PC-9 (cell line): ENCODE data around the gene CFAP70. TPM values are rescaled to one million over a fixed set of nuclear protein-coding genes. Genes with fewer than 3 reads are reported as not detected.

Experiments used
- BruUV-seq: library from RNA; stranded (reverse); fragments of 400-500 nt; replicated peaks from 2 replicates; lab custom pipeline; 2021; lab: Mats Ljungman, UMichigan
- CTCF ChIA-PET: fragments of 300-600 bp; sonication (Branson Sonifier 250); formaldehyde crosslinking; loops from one replicate; lab custom pipeline; 2022; ENCODE audit warnings: antibody characterized with exemption; lab: Charles Lee
- POLR2A ChIA-PET: fragments of 300-600 bp; sonication (Branson Sonifier 250); formaldehyde crosslinking; loops from one replicate; lab custom pipeline; 2022; ENCODE audit warnings: antibody characterized with exemption; ENCODE audit not compliant: unreplicated experiment; lab: Charles Lee
- DNase-seq, 2 experiments: peaks; one replicate each; pipeline versions ENCODE4 v3.0.0 to v3.0.0-alpha.2; 2015 to 2022; ENCODE audit warnings: mixed read lengths in 1 of 2
- H2AFZ ChIP-seq: fragments of 200-600 bp; sonication (generic); 2 replicates; pipeline ENCODE4 v1.8.1; 2017; ENCODE audit warnings: antibody characterized with exemption
- H3F3A ChIP-seq: fragments of 200-600 bp; sonication (generic); 2 replicates; pipeline ENCODE4 v1.8.1; 2017; ENCODE audit warnings: antibody characterized with exemption, mild to moderate bottlenecking, low read depth; ENCODE audit not compliant: insufficient read depth
- H3K27ac ChIP-seq: fragments of 200-600 bp; sonication (generic); 2 replicates; pipeline ENCODE4 v1.6.1; 2016; ENCODE audit warnings: mixed run types
- H3K27me3 ChIP-seq: fragments of 200-600 bp; sonication (generic); 2 replicates; pipeline ENCODE4 v1.6.1; 2016; ENCODE audit warnings: low read depth, mixed run types; ENCODE audit not compliant: insufficient read depth
- H3K36me3 ChIP-seq: fragments of 200-600 bp; sonication (generic); 2 replicates; pipeline ENCODE4 v1.6.1; 2016; ENCODE audit warnings: low read depth, mixed run types
- H3K4me1 ChIP-seq: fragments of 200-600 bp; sonication (generic); replicated peaks from 2 replicates; pipeline ENCODE4 v1.6.1; 2016; ENCODE audit warnings: mixed run types; ENCODE audit not compliant: insufficient read depth
- H3K4me2 ChIP-seq: fragments of 200-600 bp; sonication (generic); 2 replicates; pipeline ENCODE4 v1.6.1; 2017; ENCODE audit warnings: mixed run types
- H3K4me3 ChIP-seq: fragments of 200-600 bp; sonication (generic); 2 replicates; pipeline ENCODE4 v1.6.1; 2016; ENCODE audit warnings: mixed run types
- H3K79me2 ChIP-seq: fragments of 200-600 bp; sonication (generic); 2 replicates; pipeline ENCODE4 v1.6.1; 2017; ENCODE audit warnings: low read depth, mixed run types
- H3K9me2 ChIP-seq: fragments of 200-600 bp; sonication (generic); 2 replicates; pipeline ENCODE4 v1.8.1; 2017; ENCODE audit warnings: mild to moderate bottlenecking; ENCODE audit not compliant: insufficient read depth
- H3K9me3 ChIP-seq: fragments of 200-600 bp; sonication (generic); 2 replicates; pipeline ENCODE4 v1.8.1; 2016; ENCODE audit warnings: low read depth; ENCODE audit not compliant: insufficient read depth
- H4K20me1 ChIP-seq: fragments of 200-600 bp; sonication (generic); 2 replicates; pipeline ENCODE4 v1.8.1; 2017; ENCODE audit not compliant: insufficient read depth
- CTCF ChIP-seq: fragments of 200-600 bp; sonication (generic); conservative IDR thresholded peaks from 2 replicates; pipeline ENCODE4 v1.6.1; 2017; ENCODE audit warnings: mixed run types, antibody characterized with exemption, mild to moderate bottlenecking, moderate library complexity
- EZH2 ChIP-seq: fragments of 200-600 bp; sonication (generic); IDR thresholded peaks from 2 replicates; pipeline ENCODE4 v1.8.0; 2017; ENCODE audit warnings: antibody characterized with exemption, low read depth
- intact Hi-C: fragments of 100-400 bp; cut with micrococcal nuclease; formaldehyde crosslinking; loops from one replicate; pipeline ENCODE4 v1.10.0; 2022; ENCODE audit not compliant: unreplicated experiment
- total RNA-seq: library from RNA; stranded (reverse); gene quantifications from 2 replicates; pipeline ENCODE4 v1.2.3, GENCODE V29; 2021

The CFAP70 gene
- total RNA-seq, 1 experiment from 2014 or later, result 4.1 TPM

DNA sequence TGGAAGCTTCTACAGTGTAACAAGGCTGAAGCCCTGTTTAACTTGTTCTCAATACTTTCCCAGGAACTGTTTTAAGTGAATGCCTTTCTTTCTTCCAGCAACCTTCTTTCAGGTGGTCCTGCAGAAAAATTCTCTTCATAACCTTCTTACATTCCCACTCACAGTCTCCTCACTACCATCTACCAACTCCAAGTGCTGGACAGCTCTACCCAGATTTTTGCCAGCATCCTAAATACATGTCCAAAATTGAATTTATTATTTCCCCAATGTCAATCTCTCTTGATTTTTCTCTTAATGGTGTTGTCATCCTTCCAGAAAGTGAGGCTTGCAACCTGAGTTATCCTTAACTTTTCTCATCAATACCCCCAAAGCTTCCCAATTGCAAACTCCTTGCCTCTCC, 48.2 kb downstream of the CFAP70 start:
- POLR2A ChIA-PET, result no interaction called here
- TF ChIP-seq CTCF (no peak), EZH2 (no peak)
- H3K4me2 ChIP-seq, result no peak overlapping the region

DNA sequence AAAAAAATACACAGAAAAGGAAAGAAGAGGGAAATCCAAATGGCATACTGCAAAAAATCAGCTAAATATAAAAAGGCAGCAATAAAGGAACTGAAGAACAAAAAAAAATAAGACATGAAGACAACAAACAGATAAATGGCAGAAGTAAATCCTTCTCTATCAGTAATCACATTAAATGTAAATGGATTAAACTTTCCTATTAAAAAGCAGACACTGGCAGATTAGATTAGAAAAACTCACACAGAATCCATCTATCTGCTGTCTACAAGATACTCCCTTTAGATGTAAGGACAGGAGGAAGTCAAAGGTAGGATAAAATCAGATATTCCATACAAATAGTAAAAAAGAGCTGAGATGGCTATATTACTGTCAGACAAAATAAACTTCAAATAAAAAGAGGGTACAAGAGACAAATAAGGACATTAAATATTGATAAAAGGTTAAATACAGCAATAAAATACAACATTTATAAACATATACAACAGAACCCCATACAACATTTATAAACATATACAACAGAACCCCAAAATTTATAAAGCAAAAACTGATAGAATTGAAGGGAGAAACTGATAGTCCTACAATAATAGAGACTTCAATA, 51.4 kb downstream of the CFAP70 start:
- no TSS peak for BruUV-seq
- intact Hi-C loops, result no loop called here

More for the DNA sequence above, 48.2 kb downstream of the CFAP70 start:
- Histone ChIP-seq H3K79me2 (no peaks in the 10 kb centered on the region), H3K4me3 (no peak overlapping the region), H3K4me1 (no peaks in the 10 kb centered on the region), H3K9me2 (no peaks in the 10 kb centered on the region), H4K20me1 (no peaks in the 10 kb centered on the region), H3K27me3 (no peaks in the 10 kb centered on the region), H3K9me3 (peaks cover 8% of the 10 kb centered on the region; the same call in 1 of the 2 replicates), H3K27ac (no peak overlapping the region), H3F3A (no peaks in the 10 kb centered on the region), H3K36me3 (no peaks in the 10 kb centered on the region), H2AFZ (no peak overlapping the region)
- DNase-seq, result no peak
- intact Hi-C loops, result no loop called here
- CTCF ChIA-PET, result no interaction called here
- BruUV-seq, result no TSS peak

GRCh38 chr10:73306171-73306708, 52.4 kb downstream of the CFAP70 start:
- Histone ChIP-seq H3K4me1 (no peaks in the 10 kb centered on the region), H3K79me2 (no peaks in the 10 kb centered on the region), H3K9me3 (peaks cover 8% of the 10 kb centered on the region; the same call in 1 of the 2 replicates), H3F3A (no peaks in the 10 kb centered on the region), H3K27me3 (no peaks in the 10 kb centered on the region), H4K20me1 (no peaks in the 10 kb centered on the region), H3K4me2 (no peak overlapping the region), H2AFZ (no peak overlapping the region), H3K4me3 (no peak overlapping the region), H3K36me3 (no peaks in the 10 kb centered on the region), H3K9me2 (no peaks in the 10 kb centered on the region), H3K27ac (no peak overlapping the region)
- DNase-seq, result no peak
- intact Hi-C loops, result no loop called here
- no TSS peak for BruUV-seq
- CTCF ChIA-PET, result no interaction called here
- TF ChIP-seq CTCF (no peak), EZH2 (no peak)
- POLR2A ChIA-PET, result no interaction called here

More for the DNA sequence above, 51.4 kb downstream of the CFAP70 start:
- DNase-seq, result no peak
- Histone ChIP-seq H3K9me2 (no peaks in the 10 kb centered on the region), H4K20me1 (no peaks in the 10 kb centered on the region), H3K79me2 (no peaks in the 10 kb centered on the region), H3K4me2 (no peak overlapping the region), H3K27me3 (no peaks in the 10 kb centered on the region), H3K9me3 (peaks cover 8% of the 10 kb centered on the region; the same call in 1 of the 2 replicates), H2AFZ (no peak overlapping the region), H3K4me1 (no peaks in the 10 kb centered on the region), H3F3A (no peaks in the 10 kb centered on the region), H3K4me3 (no peak overlapping the region), H3K27ac (no peak overlapping the region), H3K36me3 (no peaks in the 10 kb centered on the region)
- ChIA-PET CTCF (no interaction called here), POLR2A (no interaction called here)
- TF ChIP-seq EZH2, result no peak
- TF ChIP-seq CTCF, result no peak
